HepG2 (cell line): Measurements from ENCODE around the gene CNGA3.

ENCODE experiments used
- CEBPB ChIP-seq: IDR thresholded peaks from 2 replicates; pipeline ENCODE4 v1.6.1; 2011; ENCODE audit warnings: low read depth, low read length, improper control_type of control experiment, borderline replicate concordance
- ERF ChIP-seq: IDR thresholded peaks from 2 replicates; pipeline ENCODE4 v1.6.1; 2018; ENCODE audit warnings: missing biosample characterization, missing genetic modification reagents
- FOXM1 ChIP-seq: sonication (generic); formaldehyde crosslinking; IDR thresholded peaks from 2 replicates; pipeline ENCODE4 v1.5.0; 2020; ENCODE audit warnings: missing genetic modification reagents
- RFXAP ChIP-seq: sonication (generic); formaldehyde crosslinking; IDR thresholded peaks from 2 replicates; pipeline ENCODE4 v1.4.0; 2020; ENCODE audit warnings: missing genetic modification reagents, borderline replicate concordance
- SRSF9 ChIP-seq: fragments of 200-400 bp; formaldehyde crosslinking; IDR thresholded peaks from 2 replicates; pipeline ENCODE4 v1.6.1; 2018; ENCODE audit warnings: borderline replicate concordance, mild to moderate bottlenecking, low read depth, low read length; ENCODE audit not compliant: insufficient read depth, poor library complexity, severe bottlenecking
- SRY ChIP-seq: sonication (generic); formaldehyde crosslinking; IDR thresholded peaks from 2 replicates; pipeline ENCODE4 v1.8.0; 2022; ENCODE audit warnings: mild to moderate bottlenecking, missing genetic modification reagents
- ZNF446 ChIP-seq: sonication (generic); formaldehyde crosslinking; IDR thresholded peaks from 2 replicates; pipeline ENCODE4 v1.5.0; 2020; ENCODE audit warnings: mild to moderate bottlenecking, missing genetic modification reagents

GRCh38 chr2:98376301-98376910 is 30.1 kb downstream of the CNGA3 start:
- TF ChIP-seq CEBPB (no peak), ZNF446 (no peak), FOXM1 (CRISPR knock-in tag) (no peak), ERF (CRISPR knock-in tag) (no peak), RFXAP (CRISPR knock-in tag) (no peak), SRY (no peak), SRSF9 (no peak)
